Astrocyte (in vitro differentiated cells and primary cell): ENCODE measurements around the gene SH2D3A.

Experiments used
- CTCF ChIP-seq: IDR thresholded peaks from 2 replicates; pipeline ENCODE4 v1.5.1; 2011; ENCODE audit warnings: low read depth, mild to moderate bottlenecking, inconsistent platforms, low read length, moderate library complexity; ENCODE audit not compliant: insufficient read depth
- EZH2 ChIP-seq: IDR thresholded peaks from 2 replicates; pipeline ENCODE4 v1.6.1; 2012; ENCODE audit warnings: mild to moderate bottlenecking, low read length, inconsistent platforms; ENCODE audit not compliant: insufficient read depth

GRCh38 chr19:6729573-6730152 lies 37.6 kb downstream of the SH2D3A start:
- TF ChIP-seq CTCF: no peak
- no peak for TF ChIP-seq EZH2
